H9 (cell line): ENCODE data around the gene LYZL6. TPM values are rescaled to one million over a fixed set of nuclear protein-coding genes. Genes with fewer than 3 reads are reported as not detected.

Experiments used
- DNase-seq: peaks from one replicate; pipeline ENCODE4 v3.0.0-alpha.2; 2017
- H2AFZ ChIP-seq: one replicate; pipeline ENCODE4 v1.6.1; 2013; ENCODE audit warnings: mild to moderate bottlenecking, low read length, control low read depth, moderate library complexity
- H2AK5ac ChIP-seq: 2 replicates; pipeline ENCODE4 v1.6.1; 2013; ENCODE audit warnings: low read length, control low read depth, mixed read lengths; ENCODE audit not compliant: insufficient read length
- H2BK120ac ChIP-seq: one replicate; pipeline ENCODE4 v1.6.1; 2013; ENCODE audit warnings: low read depth, mild to moderate bottlenecking, low read length, control low read depth, inconsistent platforms; ENCODE audit not compliant: poor library complexity, severe bottlenecking
- H2BK12ac ChIP-seq: 2 replicates; pipeline ENCODE4 v1.6.1; 2013; ENCODE audit warnings: low read length, control low read depth, mixed read lengths, low read depth; ENCODE audit not compliant: insufficient read length
- H2BK15ac ChIP-seq: 2 replicates; pipeline ENCODE4 v1.6.1; 2013; ENCODE audit warnings: low read depth, low read length, control low read depth
- H2BK20ac ChIP-seq: one replicate; pipeline ENCODE4 v1.6.1; 2013; ENCODE audit warnings: low read depth, mild to moderate bottlenecking, low read length, control low read depth, inconsistent platforms; ENCODE audit not compliant: poor library complexity, severe bottlenecking
- H2BK5ac ChIP-seq: 2 replicates; pipeline ENCODE4 v1.6.1; 2013; ENCODE audit warnings: low read length, control low read depth, mixed read lengths; ENCODE audit not compliant: insufficient read length
- H3K14ac ChIP-seq: 2 replicates; pipeline ENCODE4 v1.6.1; 2013; ENCODE audit warnings: low read length, control low read depth; ENCODE audit not compliant: insufficient read depth
- H3K18ac ChIP-seq: 2 replicates; pipeline ENCODE4 v1.6.1; 2013; ENCODE audit warnings: low read depth, mild to moderate bottlenecking, mixed read lengths, low read length, control low read depth; ENCODE audit not compliant: insufficient read length
- H3K23ac ChIP-seq: 2 replicates; pipeline ENCODE4 v1.6.1; 2013; ENCODE audit warnings: low read length, control low read depth, mixed read lengths, low read depth; ENCODE audit not compliant: insufficient read length
- H3K23me2 ChIP-seq: 2 replicates; pipeline ENCODE4 v1.6.1; 2013; ENCODE audit warnings: low read depth, mild to moderate bottlenecking, mixed read lengths, low read length, control low read depth; ENCODE audit not compliant: insufficient read length, poor library complexity, severe bottlenecking
- H3K27ac ChIP-seq: 2 replicates; pipeline ENCODE4 v1.5.1; 2013; ENCODE audit warnings: low read length, control low read depth, mixed read lengths, low read depth; ENCODE audit not compliant: insufficient read length
- H3K27me3 ChIP-seq: 2 replicates; pipeline ENCODE4 v1.6.1; 2013; ENCODE audit warnings: low read length, control low read depth, inconsistent platforms; ENCODE audit not compliant: insufficient read depth
- H3K4ac ChIP-seq: 2 replicates; pipeline ENCODE4 v1.6.1; 2013; ENCODE audit warnings: low read depth, mild to moderate bottlenecking, control low read depth, inconsistent platforms, low read length, moderate library complexity
- H3K4me1 ChIP-seq: 2 replicates; pipeline ENCODE4 v1.6.1; 2013; ENCODE audit warnings: low read length, control low read depth, inconsistent platforms; ENCODE audit not compliant: insufficient read depth
- H3K4me2 ChIP-seq: 2 replicates; pipeline ENCODE4 v1.6.1; 2013; ENCODE audit warnings: low read length, control low read depth, mixed read lengths; ENCODE audit not compliant: insufficient read length, insufficient read depth
- H3K56ac ChIP-seq: 2 replicates; pipeline ENCODE4 v1.6.1; 2013; ENCODE audit warnings: low read depth, mild to moderate bottlenecking, mixed read lengths, low read length, control low read depth; ENCODE audit not compliant: insufficient read length
- H3K79me1 ChIP-seq: 2 replicates; pipeline ENCODE4 v1.6.1; 2013; ENCODE audit warnings: low read depth, mild to moderate bottlenecking, moderate library complexity, low read length, control low read depth, inconsistent platforms; ENCODE audit not compliant: insufficient read depth, poor library complexity, severe bottlenecking
- H3K79me2 ChIP-seq: 2 replicates; pipeline ENCODE4 v1.6.1; 2013; ENCODE audit warnings: low read length, control low read depth, inconsistent platforms; ENCODE audit not compliant: insufficient read depth
- H3K9ac ChIP-seq: 2 replicates; pipeline ENCODE4 v1.6.1; 2013; ENCODE audit warnings: low read length, control low read depth, mixed read lengths; ENCODE audit not compliant: insufficient read length; ENCODE audit errors: extremely low read depth
- H3K9me3 ChIP-seq: one replicate; pipeline ENCODE4 v1.6.1; 2013; ENCODE audit warnings: low read depth, low read length, inconsistent platforms; ENCODE audit not compliant: control insufficient read depth
- H3T11ph ChIP-seq: one replicate; pipeline ENCODE4 v1.6.1; 2013; ENCODE audit warnings: mild to moderate bottlenecking, low read length, control low read depth, inconsistent platforms
- H4K20me1 ChIP-seq: one replicate; pipeline ENCODE4 v1.6.1; 2013; ENCODE audit not compliant: control insufficient read depth, insufficient read length, insufficient read depth
- H4K5ac ChIP-seq: 2 replicates; pipeline ENCODE4 v1.6.1; 2013; ENCODE audit warnings: low read depth, mild to moderate bottlenecking, mixed read lengths, low read length, control low read depth; ENCODE audit not compliant: insufficient read length
- H4K8ac ChIP-seq: replicated peaks from 2 replicates; pipeline ENCODE4 v1.6.1; 2013; ENCODE audit warnings: low read length, control low read depth, mixed read lengths, low read depth; ENCODE audit not compliant: insufficient read length
- H4K91ac ChIP-seq: 2 replicates; pipeline ENCODE4 v1.6.1; 2013; ENCODE audit warnings: low read depth, mild to moderate bottlenecking, moderate library complexity, mixed read lengths, low read length, control low read depth; ENCODE audit not compliant: insufficient read length
- H3K27ac Mint-ChIP-seq, 3 experiments: 2 replicates in 2 of 3; 3 replicates in 1 of 3; pipeline ENCODE4 v1.8.0; 2020 to 2021; ENCODE audit warnings: mixed read lengths in 3 of 3, mild to moderate bottlenecking in 1 of 3, moderate library complexity in 1 of 3
- H3K27me3 Mint-ChIP-seq: 2 replicates; pipeline ENCODE4 v1.8.0; 2021; ENCODE audit warnings: low read depth, mild to moderate bottlenecking, moderate library complexity, mixed read lengths
- H3K36me3 Mint-ChIP-seq, 3 experiments: 2 replicates in 2 of 3; 3 replicates in 1 of 3; pipeline ENCODE4 v1.8.0; 2020 to 2021; ENCODE audit warnings: low read depth in 3 of 3, mixed read lengths in 3 of 3; ENCODE audit not compliant: insufficient read depth in 1 of 3
- H3K4me1 Mint-ChIP-seq, 2 experiments: 2 replicates each; pipeline ENCODE4 v1.8.0; 2020; ENCODE audit warnings: mixed read lengths in 2 of 2
- H3K4me3 Mint-ChIP-seq, 2 experiments: 2 replicates in 1 of 2; 3 replicates in 1 of 2; pipeline ENCODE4 v1.8.0; 2020 to 2021; ENCODE audit warnings: mild to moderate bottlenecking in 2 of 2, mixed read lengths in 2 of 2, moderate library complexity in 1 of 2
- H3K9me3 Mint-ChIP-seq, 2 experiments: 2 replicates in 1 of 2; 3 replicates in 1 of 2; pipeline ENCODE4 v1.8.0; 2020; ENCODE audit warnings: mild to moderate bottlenecking in 2 of 2, mixed read lengths in 2 of 2, moderate library complexity in 1 of 2
- WGBS: extraction: QIAGEN DNeasy Blood & Tissue Kit; methylation state at CpG from one replicate; pipeline ENCODE4 v1.1.7; 2013; ENCODE audit warnings: missing lambda C conversion rate, low lambda C conversion rate, mixed read lengths; ENCODE audit not compliant: insufficient read length; ENCODE audit errors: extremely low coverage; 5-methylcytosine and 5-hydroxymethylcytosine counted together
- total RNA-seq: library from RNA; stranded (reverse); gene quantifications from 2 replicates; pipeline ENCODE4 v1.2.1, GENCODE V29; 2021
- TF ChIP-seq, protein P1 (sequence below): fragments of 200-600 bp; sonication (generic); conservative IDR thresholded peaks from 3 replicates; pipeline ENCODE4 v1.8.0; 2021; ENCODE audit warnings: antibody characterized with exemption, mild to moderate bottlenecking

LYZL6 gene
- total RNA-seq, 1 experiment from 2014 or later, result not detected

DNA sequence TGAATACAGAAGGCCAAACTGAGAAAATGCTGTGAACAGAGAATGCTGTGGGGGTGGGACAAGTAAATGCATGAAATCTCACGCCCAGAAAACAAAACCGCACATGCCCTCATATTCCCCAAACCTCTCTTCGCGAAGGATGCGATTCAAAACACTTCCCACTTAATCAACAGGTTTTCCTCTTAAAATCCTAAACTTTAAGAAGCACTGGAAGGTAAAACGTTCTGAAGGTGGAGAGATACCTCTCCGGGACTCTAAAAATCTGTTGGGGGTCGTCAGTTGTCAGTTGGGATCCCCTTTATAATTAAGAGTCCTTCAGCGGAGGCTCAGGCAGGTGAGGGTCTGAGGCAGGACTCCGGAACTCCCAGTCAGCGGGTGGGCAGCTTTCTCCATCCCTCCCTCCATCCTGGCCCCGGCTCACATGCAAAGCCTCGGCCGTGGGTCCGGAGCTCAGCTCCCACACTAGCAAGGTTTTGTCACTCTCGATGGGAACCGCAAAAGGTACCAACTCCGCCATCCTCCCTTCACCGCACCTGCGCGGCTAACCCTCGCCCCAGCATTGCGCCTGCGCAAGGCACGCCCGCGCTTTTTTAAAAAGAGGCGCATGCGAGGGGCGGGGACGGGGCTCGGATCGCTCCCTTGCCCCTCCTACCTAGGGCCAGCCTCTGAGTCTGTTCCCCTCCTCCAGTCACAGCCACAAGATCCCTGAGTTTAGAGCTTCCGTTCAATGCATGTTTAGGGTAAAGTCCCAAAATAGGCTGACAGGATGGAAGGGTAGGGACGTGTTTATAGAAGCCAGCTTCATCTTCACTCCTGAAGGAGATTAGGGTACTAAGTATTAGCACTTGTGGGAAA is 13.1 kb downstream of the LYZL6 start, which contains the start of gene RDM1:
RDM1 (minus strand) TSS at position 563 of the 855 bp plus-strand sequence; CDS start at position 517, 46 bp downstream.
- no peak within 1 kb of the TSS for H3K4ac ChIP-seq
- peaks cover 4% of the 10 kb centered on the region; the same call in 1 of the 2 replicates for H3K4me1 ChIP-seq
- no peak within 1 kb of the TSS for H3K9ac ChIP-seq
- H3K9me3 Mint-ChIP-seq, result no peaks in the 10 kb centered on the region
- peaks cover 3% of the 10 kb centered on the region for H3K27me3 Mint-ChIP-seq
- DNase-seq, result peak; percentile 96
- peaks cover 3% of the 10 kb centered on the region for H3K23me2 ChIP-seq
- H2BK5ac ChIP-seq, result no peak within 1 kb of the TSS
- no peaks in the 10 kb centered on the region for H3K27me3 ChIP-seq
- H3K4me1 Mint-ChIP-seq, result peaks cover 18 to 20% of the 10 kb centered on the region in 2 experiments
- H3K79me2 ChIP-seq, result no peaks in the 10 kb centered on the region
- no peak within 1 kb of the TSS for H3K27ac ChIP-seq
- H3K4me2 ChIP-seq, result peak within 1 kb of the TSS; percentile 52
- H2AK5ac ChIP-seq, result no peak within 1 kb of the TSS
- TF ChIP-seq, protein P1, sequence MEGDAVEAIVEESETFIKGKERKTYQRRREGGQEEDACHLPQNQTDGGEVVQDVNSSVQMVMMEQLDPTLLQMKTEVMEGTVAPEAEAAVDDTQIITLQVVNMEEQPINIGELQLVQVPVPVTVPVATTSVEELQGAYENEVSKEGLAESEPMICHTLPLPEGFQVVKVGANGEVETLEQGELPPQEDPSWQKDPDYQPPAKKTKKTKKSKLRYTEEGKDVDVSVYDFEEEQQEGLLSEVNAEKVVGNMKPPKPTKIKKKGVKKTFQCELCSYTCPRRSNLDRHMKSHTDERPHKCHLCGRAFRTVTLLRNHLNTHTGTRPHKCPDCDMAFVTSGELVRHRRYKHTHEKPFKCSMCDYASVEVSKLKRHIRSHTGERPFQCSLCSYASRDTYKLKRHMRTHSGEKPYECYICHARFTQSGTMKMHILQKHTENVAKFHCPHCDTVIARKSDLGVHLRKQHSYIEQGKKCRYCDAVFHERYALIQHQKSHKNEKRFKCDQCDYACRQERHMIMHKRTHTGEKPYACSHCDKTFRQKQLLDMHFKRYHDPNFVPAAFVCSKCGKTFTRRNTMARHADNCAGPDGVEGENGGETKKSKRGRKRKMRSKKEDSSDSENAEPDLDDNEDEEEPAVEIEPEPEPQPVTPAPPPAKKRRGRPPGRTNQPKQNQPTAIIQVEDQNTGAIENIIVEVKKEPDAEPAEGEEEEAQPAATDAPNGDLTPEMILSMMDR, result no peak
- 0 out of 7 replicates have a peak within 1 kb of the TSS, but pooled peaks of 1 of the 3 experiments have one; percentile 75 for H3K27ac Mint-ChIP-seq
- no peak within 1 kb of the TSS for H4K91ac ChIP-seq
- no peaks in the 10 kb centered on the region for H3K9me3 ChIP-seq
- WGBS, result no CpG with 5 or more reads among the region's 35 CpGs
- peak within 1 kb of the TSS; percentile 78 for H2AFZ ChIP-seq
- H4K5ac ChIP-seq, result no peak within 1 kb of the TSS
- no peaks in the 10 kb centered on the region for H3K79me1 ChIP-seq
- no peak within 1 kb of the TSS for H3K23ac ChIP-seq
- H2BK20ac ChIP-seq, result no peak within 1 kb of the TSS
- no peak within 1 kb of the TSS for H3K18ac ChIP-seq
- no peaks in the 10 kb centered on the region for H4K20me1 ChIP-seq
- H3K4me3 Mint-ChIP-seq, result peak within 1 kb of the TSS; percentile 81 to 84
- H3K36me3 Mint-ChIP-seq, result peaks cover 0 to 9% (median 0%) of the 10 kb centered on the region in 3 experiments; a peak in 1 of 7 replicates
- H2BK15ac ChIP-seq, result no peak within 1 kb of the TSS
- H4K8ac ChIP-seq, result no peak within 1 kb of the TSS
- no peak within 1 kb of the TSS for H3K56ac ChIP-seq
- no peak within 1 kb of the TSS for H2BK12ac ChIP-seq
- H3K14ac ChIP-seq, result no peak within 1 kb of the TSS
- H2BK120ac ChIP-seq, result no peak within 1 kb of the TSS
- H3T11ph ChIP-seq, result no peak within 1 kb of the TSS
